ENCODE results near the gene SPATS2. TPM values are rescaled to one million over a fixed set of nuclear protein-coding genes. Genes with fewer than 3 reads are reported as not detected.

The SPATS2 gene
- total RNA-seq, 1 experiment from 2014 or later, result 56.3 TPM

- no peak for DNase-seq (ENCODE audit: low read depth, low spot score)
- intact Hi-C loops (cut with micrococcal nuclease; ENCODE audit: unreplicated experiment) (no loop called here), in situ Hi-C loops (cut with HindIII; ENCODE audit: low pct_unique_long_range_greater_than_20kb, low sequenced_read_pairs) (no loop called here)
- H3K4me3 ChIP-seq (ENCODE audit: low read depth in 2 of 2, low read length in 2 of 2), result no peak overlapping the region
- H3K4me1 ChIP-seq (ENCODE audit: control insufficient read depth, insufficient read depth, low read length), result no peaks in the 10 kb centered on the region
- ATAC-seq, result no peak
- ChIA-PET CTCF (interaction anchor here (1.0 to 1.6 kb wide), 2 partner anchors 23 to 198 kb away, joined by 4 read pairs; no protein-coding TSS in a partner anchor), POLR2A (no interaction called here)
- no peaks in the 10 kb centered on the region for H3K27me3 ChIP-seq (ENCODE audit: control insufficient read depth, insufficient read depth, low read length)
- no peak overlapping the region for H3K27ac ChIP-seq (ENCODE audit: low read length)
- no peaks in the 10 kb centered on the region; the same call in 1 of the 2 replicates for H3K36me3 ChIP-seq (ENCODE audit: control insufficient read depth, insufficient read depth, low read length)
- TF ChIP-seq SIN3A (IDR thresholded peaks at IDR 0.05; ENCODE audit: borderline replicate concordance, insufficient read depth, low read depth, low read length) (no peak), POLR2AphosphoS5 (IDR thresholded peaks at IDR 0.05; ENCODE audit: low read depth, low read length) (no peak), REST (IDR thresholded peaks at IDR 0.05; ENCODE audit: insufficient read depth in 1 of 2, low read depth in 2 of 2, low read length in 1 of 2) (no peak), TCF7L2 (IDR thresholded peaks at IDR 0.05; ENCODE audit: low read depth, low read length) (no peak), CTCF (IDR thresholded peaks at IDR 0.05) (no peak)
- no peaks in the 10 kb centered on the region for H3K9me3 ChIP-seq (ENCODE audit: control insufficient read depth, insufficient read depth, low read depth, low read length)
- no TSS peak for BruUV-seq (replicated peaks)
Observed at GRCh38 chr12:49557187-49557916, 190.1 kb downstream of the SPATS2 start.

GRCh38 chr12:49557917-49558215 is 190.6 kb downstream of the SPATS2 start:
- H3K27ac ChIP-seq (ENCODE audit: low read length), result no peak overlapping the region
- ChIA-PET POLR2A (interaction anchor here (0.5 kb wide), 1 partner anchor 626 kb away, joined by 3 read pairs; no protein-coding TSS in a partner anchor), CTCF (no interaction called here)
- no peaks in the 10 kb centered on the region for H3K9me3 ChIP-seq (ENCODE audit: control insufficient read depth, insufficient read depth, low read depth, low read length)
- no peaks in the 10 kb centered on the region for H3K4me1 ChIP-seq (ENCODE audit: control insufficient read depth, insufficient read depth, low read length)
- BruUV-seq (replicated peaks), result no TSS peak
- intact Hi-C loops (cut with micrococcal nuclease; ENCODE audit: unreplicated experiment) (no loop called here), in situ Hi-C loops (cut with HindIII; ENCODE audit: low pct_unique_long_range_greater_than_20kb, low sequenced_read_pairs) (no loop called here)
- no peaks in the 10 kb centered on the region; the same call in 1 of the 2 replicates for H3K36me3 ChIP-seq (ENCODE audit: control insufficient read depth, insufficient read depth, low read length)
- TF ChIP-seq POLR2AphosphoS5 (IDR thresholded peaks at IDR 0.05; ENCODE audit: low read depth, low read length) (no peak), TCF7L2 (IDR thresholded peaks at IDR 0.05; ENCODE audit: low read depth, low read length) (no peak), SIN3A (IDR thresholded peaks at IDR 0.05; ENCODE audit: borderline replicate concordance, insufficient read depth, low read depth, low read length) (no peak), CTCF (IDR thresholded peaks at IDR 0.05) (no peak; the same call in 1 of the 2 replicates)
- no peak for DNase-seq (ENCODE audit: low read depth, low spot score)
- H3K27me3 ChIP-seq (ENCODE audit: control insufficient read depth, insufficient read depth, low read length), result no peaks in the 10 kb centered on the region
- H3K4me3 ChIP-seq (ENCODE audit: low read depth in 2 of 2, low read length in 2 of 2), result no peak overlapping the region
- peak; percentile 70 for ATAC-seq

All from Panc1 (cell line).